Activated CD4-positive, alpha-beta T cell treated with anti-CD3 and anti-CD28 coated beads, Interleukin-2, amount 50 U/mL, for 48 hours (primary cell): ENCODE measurements around the gene ITPK1.

ENCODE experiments used
- DNase-seq, 2 experiments: peaks; one replicate each; pipeline ENCODE4 v3.0.0-alpha.2; 2020

Gene ITPK1

DNA sequence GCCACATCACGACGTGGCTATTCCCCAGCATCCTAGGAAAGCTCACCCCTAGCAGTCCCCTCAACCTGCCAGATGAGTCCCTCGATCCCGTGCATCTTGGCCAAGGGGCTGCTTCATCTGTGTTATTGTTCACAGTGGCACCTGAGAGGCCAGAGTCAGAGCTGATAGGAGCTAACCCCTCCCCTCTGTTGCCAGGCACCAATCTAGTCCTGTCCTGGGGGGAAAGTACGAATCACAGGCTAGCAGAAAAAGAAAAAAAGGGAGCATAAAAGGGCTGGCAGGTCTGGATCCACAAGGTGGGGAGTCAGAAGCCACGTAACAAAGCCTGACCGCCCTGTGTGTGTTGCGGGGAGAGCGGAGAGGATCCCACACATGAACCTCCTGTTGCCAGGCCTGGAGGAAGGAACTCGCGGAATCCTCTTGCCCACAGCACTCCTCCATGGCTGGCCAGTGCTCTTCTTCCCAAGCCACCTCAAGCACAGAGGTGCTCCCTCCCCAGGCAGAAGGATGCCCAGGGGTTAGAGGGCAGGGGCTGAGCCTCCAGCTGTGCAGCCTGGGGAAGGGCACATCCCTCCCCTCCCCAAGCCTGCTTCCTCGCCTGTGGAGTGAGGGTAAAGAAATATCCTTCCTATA, 91.8 kb downstream of the ITPK1 start:
- no peak for DNase-seq

DNA sequence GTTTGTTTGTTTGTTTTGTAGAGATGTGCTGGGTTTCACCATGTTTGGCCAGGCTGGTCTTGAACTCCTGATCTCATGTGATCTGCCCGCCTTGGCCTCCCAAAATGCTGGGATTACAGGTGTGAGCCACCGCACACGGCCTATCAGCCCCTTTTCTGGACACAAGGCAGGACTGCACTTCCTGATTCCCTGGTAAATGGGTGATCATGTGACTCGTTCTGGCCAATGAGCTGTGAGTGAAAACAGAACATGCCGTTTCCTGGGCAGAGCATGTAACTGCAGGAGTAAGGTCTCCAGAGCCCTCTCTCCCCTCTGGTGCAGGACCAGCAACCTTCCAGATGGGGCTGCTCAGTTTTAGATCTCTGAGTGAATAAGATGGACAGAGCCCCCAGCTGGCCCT, 92.7 kb downstream of the ITPK1 start:
- DNase-seq: peak; percentile 5 to 16

DNA sequence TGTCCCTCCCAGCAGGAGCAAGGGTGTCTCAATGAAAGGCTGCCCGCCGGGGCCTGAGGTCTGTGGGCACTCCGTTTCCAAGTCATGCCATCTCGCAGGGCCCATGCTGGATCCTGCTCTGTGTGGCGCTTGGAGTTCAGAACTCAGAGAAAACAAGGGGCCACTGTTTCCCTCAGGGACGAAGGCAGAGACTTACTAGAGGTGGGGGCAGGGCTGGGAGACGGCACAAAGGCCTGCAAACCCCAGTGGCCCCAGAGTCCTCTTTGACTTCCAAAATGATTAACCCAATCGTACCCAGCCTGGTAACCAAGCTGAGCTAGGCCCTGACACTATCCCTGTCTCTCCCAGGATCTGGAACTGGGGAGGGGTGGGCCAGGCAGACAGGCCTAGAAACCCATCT, 95.8 kb downstream of the ITPK1 start:
- no peak for DNase-seq

DNA sequence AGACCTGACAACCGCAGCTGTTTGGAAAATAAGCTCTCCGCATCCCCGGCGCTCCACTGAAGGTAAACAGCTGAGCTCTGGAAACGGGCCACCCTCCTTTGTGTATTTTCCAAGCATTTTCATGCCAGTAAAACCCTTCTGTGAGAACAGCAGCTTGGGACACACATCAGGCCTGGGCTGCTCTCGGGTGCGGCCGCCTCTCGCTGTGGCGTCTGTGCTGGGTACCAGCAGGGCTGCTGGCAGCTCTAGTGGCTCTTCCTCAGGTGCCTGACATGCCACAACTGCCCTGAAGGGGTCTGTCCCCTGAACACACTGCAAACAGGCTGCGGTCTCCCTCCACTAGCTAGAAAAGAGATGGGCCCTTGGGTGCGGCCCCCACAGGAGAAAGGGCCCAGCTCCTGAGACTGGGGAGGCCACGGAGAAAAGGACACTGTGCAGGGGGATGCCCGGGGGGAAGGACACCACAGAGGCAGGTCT, 96.3 kb downstream of the ITPK1 start:
- DNase-seq: no peak

DNA sequence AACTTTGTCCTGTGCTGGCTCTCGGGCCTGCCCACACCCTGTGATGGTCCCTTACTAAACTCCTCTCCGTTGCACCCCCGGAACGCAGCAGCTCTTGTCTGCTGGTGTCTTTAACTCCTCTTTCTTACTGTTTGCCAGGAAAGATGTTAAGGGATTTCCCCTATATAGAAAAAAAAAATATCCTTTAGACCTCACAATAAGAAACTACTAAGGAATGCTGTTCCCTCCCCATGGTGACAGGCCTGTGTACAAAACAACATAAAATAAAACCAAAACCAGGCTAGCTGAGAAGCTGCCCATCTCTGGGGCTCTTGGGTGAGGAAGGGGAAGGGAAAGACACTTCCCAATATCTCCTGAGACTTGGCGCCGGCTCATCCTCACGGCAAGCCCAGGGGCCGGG, 97.4 kb downstream of the ITPK1 start:
- DNase-seq: no peak

DNA sequence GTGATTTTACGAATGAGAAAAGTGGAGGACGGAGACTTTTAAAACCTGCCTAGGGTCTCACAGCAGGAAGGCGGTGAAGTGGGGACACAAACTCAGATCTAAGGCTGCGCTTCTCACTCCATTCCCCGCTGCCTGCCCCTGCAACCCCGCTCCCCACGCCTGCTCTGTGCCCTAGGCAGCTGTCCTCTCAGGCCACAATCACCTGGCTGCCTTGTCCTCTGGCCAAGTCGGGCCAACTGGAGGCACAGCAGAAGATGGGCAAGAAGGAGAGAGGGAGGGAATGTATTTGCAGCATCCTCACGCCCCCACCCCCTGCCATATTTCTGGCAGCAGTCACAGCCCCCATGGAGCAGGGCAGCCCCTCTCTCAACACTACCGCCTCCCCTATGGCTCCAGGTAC, 97.8 kb downstream of the ITPK1 start:
- DNase-seq: no peak

DNA sequence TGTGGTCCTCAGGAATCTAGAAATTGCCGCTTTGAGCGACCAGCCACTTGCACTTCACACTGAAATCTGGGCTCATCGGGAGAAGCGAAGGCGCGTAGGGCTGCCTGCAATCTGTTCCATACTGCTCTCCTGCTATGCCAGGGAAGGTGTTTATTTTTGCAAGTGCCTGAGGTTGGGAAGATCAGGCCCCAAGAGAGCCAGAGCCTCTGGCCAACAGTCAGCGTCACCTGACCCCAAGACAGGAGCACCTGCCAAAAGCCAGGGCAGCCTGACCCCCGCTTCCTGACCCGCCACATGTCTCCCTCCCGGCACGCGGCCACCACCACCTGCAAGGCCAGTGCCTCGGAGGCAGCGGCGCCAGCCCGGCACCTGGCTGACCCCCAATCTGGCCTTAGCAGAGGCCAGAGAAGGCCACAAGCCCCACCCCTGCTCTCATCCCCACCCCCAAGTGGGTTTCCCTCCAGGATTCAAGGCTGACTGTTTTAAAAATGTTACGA, 98.4 kb downstream of the ITPK1 start:
- no peak for DNase-seq

DNA sequence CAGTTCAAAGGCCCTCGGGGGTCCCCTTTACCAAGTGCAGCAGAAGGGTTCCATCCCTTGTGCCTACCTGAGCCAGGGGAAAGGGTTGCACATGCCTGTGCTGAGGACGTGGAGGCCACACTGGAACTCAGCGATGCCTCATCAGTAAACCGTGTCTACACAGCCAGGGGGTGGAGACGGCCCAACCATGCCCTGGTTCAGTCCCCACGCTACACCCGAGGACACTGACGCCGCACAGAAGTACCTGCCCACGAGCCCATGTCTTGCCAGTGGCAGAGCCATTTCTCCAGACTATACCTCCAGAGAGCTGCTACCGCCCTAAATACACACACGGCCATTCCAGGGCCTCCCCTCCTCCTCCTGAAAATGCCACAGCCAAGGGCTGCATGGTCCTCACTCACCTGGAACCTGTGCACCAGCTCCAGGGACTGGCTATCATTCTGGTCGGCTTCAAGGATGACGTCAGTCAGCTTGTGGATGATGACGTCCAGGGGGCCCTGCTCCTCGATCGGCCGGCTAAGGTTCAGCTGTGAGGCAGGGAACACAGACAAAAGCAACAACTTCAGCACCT, 99.4 kb downstream of the ITPK1 start:
- no peak for DNase-seq

DNA sequence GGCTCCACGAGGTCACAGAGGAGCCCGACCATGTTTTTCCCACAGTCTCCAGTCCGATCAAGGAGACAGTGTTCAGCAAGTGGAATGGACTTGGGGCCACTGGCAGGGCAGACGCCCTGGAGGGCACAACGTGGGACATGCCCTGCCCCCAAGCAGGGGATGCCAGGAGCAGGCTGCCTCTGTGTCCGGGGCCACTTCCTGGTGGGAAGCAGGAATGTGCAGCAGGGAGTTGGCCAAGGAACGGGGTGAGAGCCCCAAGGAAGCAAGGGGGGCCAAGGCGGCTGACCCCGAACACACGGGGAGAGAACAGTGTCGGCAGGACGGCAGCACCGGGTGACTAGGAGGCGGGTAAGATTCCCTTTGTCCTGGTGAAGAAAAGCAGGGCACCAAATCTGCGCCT, 100.2 kb downstream of the ITPK1 start:
- no peak for DNase-seq

DNA sequence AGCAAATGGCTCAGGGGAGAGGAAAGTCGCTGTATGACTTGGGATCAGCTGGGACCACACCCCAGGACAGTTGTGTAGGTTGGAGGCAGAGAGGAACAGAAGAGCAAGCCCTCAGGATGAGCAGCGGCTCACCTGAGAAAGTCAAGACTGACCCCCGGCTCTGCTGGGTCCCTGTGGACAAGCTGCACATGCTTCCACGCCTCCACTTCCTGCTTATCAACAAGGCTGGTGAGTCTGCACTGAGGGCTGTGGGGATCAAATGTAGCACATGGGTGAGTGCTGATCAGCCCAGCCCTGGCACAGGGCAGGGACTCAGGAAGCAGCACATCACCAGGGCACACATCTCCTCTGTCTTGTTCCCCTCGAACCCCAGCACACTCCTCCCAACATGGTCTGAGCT, 100.7 kb downstream of the ITPK1 start:
- DNase-seq: no peak

DNA sequence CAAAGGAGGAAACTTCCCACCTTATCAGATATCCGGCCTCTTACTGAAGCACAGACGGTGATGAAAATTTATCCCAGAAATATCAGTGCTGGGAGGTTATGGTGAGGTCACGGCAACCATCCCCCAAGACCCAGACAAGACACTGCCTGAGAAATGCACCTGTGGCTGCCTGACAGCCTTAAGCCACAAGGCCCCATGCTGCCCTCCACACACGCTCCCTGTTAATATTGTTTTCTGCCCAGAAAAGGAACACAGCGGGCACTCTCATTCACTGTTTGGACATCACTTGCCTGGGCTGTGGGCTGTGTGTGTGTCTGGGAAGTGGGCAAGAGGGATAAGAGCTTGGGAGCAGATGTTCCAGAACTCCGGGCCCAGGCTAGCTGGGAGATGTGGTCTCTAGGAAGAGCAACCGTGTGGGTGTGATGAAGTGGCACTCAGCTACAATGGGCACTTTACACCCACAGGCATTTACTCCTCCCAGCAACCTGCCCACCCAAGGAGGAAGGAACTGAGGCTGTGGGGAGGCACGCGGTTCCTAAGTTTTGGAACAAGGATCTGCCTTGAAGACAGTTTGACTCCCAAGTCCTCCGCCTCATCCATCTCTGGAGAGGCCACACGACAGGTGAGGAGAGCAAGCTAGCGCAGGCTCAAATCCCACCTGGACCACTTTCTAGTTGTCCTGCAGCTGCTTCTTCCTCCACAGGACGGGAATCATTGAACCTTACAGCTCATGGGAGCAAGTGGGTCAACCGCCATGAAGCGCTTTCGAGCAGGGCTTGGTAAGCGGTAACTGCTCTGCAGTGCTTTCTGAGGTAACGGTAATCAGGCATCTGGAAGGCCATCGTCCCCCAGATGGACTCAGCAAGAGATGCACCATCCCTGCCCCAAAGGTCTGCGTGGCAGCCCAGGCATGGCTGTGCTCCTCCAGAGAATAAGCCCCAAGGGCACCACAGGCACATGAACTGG, 101.4 kb downstream of the ITPK1 start:
- no peak for DNase-seq

DNA sequence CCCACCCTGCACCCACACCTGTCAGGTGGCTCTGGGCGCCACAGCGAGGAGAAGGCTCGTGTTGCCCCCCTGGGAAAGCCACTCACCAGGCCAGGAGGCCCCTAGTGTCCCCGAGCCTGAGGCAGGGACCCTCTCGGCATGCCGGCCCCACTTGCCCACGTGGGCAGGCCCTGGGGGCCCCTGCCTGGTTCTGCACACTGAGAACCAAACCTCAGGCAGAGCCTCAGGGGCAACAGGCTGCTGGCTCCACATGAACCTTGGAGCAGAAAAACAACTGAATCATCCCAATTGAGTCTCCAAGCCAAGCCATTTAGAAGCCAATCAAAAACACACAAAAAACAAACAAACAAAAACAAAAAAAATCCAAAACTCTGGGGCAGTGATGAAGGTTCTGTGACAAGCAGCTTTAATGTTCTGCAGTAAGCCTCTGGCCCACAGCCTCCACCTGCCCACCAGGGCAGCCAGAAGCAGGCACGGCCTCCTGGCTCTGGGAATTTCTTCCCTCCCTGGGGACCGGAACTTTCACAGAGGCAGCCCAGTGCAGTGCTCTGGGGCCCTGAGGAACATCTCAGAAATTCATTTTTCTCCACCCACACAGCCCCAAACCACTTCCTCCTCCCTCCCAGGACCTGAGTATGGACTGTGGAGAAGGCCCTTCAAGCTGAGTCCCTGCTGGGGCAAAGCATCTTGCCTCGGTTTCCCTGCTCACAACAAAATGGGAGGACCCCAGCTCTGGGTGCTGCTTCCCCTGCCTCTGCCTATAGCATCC, 102.6 kb downstream of the ITPK1 start:
- DNase-seq: peak; percentile 4 to 15

DNA sequence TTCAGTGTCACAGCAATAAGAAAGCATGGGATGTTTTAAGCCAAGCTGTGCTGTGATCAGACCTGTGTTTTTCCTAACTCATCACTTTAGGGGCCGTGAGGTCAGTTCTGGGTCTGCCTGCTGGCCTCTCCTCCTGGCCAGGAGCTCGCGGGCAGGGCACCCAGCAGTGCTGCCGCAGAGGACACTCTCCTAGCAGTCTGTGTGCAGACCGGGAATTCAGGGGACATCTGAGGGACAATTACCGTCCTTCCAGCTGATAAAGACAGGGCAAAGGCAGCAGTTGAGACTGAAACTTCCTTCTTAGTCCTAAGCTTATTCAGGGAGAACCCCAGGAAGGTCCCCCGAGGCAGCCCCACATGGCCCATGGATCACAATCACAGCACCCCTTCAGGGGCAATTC, 103.2 kb downstream of the ITPK1 start:
- no peak for DNase-seq

DNA sequence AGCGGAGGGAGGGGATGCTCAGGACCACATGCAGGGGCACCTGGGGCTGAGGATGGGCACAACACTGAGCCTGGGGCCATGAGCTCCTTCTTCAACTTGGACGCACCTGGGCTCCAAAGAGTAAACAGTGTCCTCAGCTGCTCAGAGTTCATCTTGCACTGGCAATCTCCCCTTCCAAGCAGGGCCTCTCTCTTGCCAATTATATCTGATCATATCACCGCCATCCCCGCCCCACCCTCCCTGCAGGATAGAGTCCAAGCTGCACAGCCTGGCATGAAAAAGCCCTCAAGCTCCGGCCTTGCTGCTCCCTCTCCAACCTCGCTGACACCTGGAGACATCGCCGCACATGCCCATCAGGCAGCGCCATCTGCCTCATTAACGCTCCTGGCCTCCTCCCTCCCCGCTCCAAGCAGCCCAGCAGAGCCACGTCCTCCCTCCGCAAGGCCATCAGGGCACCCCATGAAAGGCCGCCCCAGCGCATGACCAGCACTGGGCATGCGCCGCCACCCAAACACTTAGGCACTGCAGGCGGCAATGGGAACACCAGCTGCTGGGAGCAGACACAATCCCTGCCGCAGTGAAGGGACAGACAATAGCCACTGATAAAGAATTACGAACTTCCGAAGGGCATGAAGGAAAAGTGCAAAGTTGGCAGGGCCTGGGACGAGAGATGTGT, 103.9 kb downstream of the ITPK1 start:
- no peak for DNase-seq

DNA sequence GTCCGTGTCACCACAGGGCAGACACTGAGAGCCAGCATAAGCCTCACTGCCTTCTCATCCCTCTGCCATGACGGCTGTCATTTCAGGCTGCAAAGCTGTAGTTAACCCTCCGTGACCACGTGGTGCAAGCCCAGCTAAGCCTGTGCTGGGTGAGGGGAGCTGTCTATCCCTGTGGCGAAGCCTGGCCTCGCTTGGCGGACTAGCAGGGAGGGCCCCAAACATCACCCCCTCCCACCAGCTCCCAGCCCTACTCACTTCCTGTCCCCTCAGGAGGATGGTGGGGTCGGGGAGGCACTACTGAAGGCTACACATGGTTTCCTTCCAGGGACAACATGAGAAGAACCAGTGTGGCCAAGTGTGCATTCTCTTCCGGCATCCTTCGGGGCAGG, 104.6 kb downstream of the ITPK1 start:
- no peak for DNase-seq

DNA sequence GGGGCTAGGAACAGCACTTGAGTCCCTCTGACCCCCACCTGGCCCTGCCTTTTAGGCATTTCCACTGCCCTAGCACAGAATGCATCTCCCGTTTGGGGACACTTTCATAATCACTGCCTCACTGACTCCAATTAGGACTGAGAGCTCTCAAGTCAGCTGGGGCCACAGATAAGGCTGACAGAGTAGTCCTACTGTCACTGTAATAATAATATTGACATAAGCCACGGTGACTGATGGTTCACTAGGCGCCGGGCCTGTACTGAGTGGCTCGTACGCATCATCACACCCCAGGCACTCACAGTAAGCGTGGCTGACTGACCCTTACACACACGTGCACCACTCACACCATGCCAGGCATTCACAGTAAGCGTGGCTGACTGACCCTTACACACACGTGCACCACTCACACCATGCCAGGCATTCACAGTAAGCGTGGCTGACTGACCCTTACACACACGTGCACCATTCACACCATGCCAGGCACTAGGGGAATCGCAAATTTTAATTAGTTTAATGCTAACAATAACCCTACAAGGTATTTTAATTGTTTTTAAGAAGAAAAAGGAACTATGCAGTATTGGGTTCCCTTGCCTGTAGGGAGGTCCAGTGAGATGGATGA, 105.1 kb downstream of the ITPK1 start:
- no peak for DNase-seq

DNA sequence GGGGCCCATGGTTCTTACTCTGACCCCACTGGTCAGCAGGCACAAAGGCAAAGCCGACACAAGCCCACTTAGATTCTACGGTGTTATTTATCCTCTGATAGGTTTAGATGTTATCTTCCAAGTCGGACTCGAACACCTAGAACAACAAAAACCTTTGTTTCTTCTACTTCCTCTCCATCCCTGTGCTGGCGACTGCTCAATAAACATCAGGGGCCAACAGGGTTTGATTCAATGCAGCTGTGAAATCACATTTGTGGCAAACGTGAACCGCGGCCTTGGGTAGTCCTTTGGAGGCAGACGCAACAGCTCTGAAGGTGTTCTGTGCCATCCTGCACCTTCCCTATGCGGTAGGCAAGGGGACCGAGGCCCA, 105.6 kb downstream of the ITPK1 start:
- no peak for DNase-seq

DNA sequence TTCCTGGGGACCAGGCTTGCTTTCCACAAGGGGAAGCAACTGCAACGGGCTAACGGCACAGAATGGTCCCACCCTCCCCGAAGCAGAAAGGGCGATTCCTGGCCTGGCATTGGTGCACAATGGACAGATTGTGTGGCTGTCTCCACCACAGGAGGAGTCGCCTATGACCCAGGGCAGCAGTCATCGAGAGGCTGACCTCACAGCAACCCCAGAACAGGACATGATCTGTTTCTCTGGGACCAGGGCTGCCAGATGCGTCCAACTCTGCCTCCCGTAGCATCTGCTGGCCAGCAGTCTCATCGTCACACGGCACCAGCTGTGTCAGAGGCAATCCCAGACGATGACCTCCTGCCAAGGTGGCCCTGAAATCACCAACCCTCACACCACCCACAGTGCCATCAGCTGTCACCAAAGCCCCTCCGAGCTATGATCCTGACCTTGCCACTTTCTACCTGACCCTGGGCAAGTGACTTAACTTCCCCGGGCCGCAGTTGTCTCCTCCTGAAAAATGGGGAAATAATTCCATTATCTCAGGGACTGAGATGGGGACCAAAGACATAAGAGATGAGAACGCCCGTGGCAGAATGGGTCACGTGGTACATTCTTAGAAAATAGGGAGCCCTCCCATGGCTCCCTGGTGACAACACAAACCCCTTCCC, 106.1 kb downstream of the ITPK1 start:
- no peak for DNase-seq

DNA sequence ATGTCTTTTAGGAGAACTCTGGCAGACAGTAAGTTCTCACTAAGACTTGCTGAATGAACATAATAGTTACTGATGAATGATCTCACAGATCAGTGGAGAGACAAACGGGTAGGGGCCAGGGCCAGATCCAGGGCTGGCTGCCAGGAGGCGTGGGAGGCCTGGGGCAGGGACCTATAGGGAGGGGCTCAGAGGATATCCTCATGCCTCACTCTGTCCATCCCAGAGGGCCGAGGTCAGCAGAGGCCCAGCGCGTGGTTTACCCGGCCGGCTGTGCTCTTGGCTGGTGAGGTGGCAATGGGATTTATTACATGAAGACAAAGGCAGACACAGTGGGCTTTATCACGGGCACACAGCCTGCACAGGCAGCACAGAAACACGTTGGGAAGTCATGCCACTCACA, 107.3 kb downstream of the ITPK1 start:
- no peak for DNase-seq

DNA sequence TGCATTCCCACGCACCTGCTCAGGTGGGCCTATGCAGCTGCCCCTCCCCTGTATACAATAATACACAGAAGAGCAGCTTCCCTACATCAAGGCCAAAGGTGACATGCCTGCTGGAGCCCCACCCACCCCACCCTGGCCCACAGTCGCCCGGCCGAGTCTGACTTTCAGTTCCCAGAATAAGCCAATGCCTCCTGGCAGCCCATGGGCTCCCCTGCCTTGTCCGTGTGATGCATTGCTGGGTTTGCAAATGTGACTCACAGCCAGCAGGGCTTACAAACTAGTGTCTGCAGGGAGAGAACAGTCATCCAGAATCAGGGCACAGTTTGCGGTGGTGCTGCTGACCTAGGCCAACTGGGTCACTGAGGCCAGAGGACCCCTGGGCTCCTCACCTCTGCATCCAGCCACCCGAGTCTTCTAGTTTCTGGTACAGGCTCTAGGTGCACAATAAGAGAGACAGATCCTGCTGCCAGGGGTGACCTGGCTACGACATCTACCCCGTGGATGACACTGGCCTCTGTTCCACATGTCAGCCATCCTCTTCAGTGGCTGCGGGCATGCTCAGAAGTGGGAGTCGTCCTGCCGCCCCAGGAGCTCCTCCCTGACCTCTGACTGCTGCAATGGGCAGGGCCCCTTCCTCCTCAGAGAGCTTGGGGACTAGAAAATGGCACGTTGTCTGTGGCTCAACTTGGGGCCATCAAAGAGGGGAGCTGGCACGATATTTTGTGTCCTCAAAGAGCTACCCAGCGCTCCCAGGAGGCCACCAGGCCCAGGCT, 108.3 kb downstream of the ITPK1 start:
- DNase-seq: no peak
